Parathyroid adenoma (tissue), 2 donors: Measurements from ENCODE around the gene PRICKLE2.

Experiments
- H2AFZ ChIP-seq: fragments of 300-600 bp; sonication (generic); one replicate; pipeline ENCODE4 v1.7.0; 2017; ENCODE audit warnings: antibody characterized with exemption, mild to moderate bottlenecking
- H3K27ac ChIP-seq: fragments of 300-600 bp; sonication (generic); one replicate; pipeline ENCODE4 v1.7.0; 2017
- H3K27me3 ChIP-seq: fragments of 300-600 bp; sonication (generic); one replicate; pipeline ENCODE4 v1.7.0; 2017; ENCODE audit warnings: low read length; ENCODE audit not compliant: control insufficient read depth, insufficient read depth
- H3K36me3 ChIP-seq: fragments of 300-600 bp; sonication (generic); one replicate; pipeline ENCODE4 v1.7.0; 2017; ENCODE audit warnings: low read length; ENCODE audit not compliant: control insufficient read depth, insufficient read depth
- H3K4me1 ChIP-seq: fragments of 300-600 bp; sonication (generic); one replicate; pipeline ENCODE4 v1.7.0; 2017; ENCODE audit warnings: control low read depth
- H3K4me2 ChIP-seq: fragments of 300-600 bp; sonication (generic); one replicate; pipeline ENCODE4 v1.7.0; 2017; ENCODE audit warnings: low read length
- H3K4me3 ChIP-seq: fragments of 300-600 bp; sonication (generic); one replicate; pipeline ENCODE4 v1.7.0; 2017; ENCODE audit warnings: low read depth, low read length
- H3K79me2 ChIP-seq: fragments of 300-600 bp; sonication (generic); one replicate; pipeline ENCODE4 v1.7.0; 2017; ENCODE audit warnings: control low read depth
- H3K9ac ChIP-seq: fragments of 300-600 bp; sonication (generic); one replicate; pipeline ENCODE4 v1.7.0; 2017; ENCODE audit warnings: mild to moderate bottlenecking
- H3K9me3 ChIP-seq: fragments of 300-600 bp; sonication (generic); one replicate; pipeline ENCODE4 v1.7.0; 2017; ENCODE audit warnings: low read length; ENCODE audit not compliant: control insufficient read depth
- CTCF ChIP-seq: fragments of 300-600 bp; sonication (generic); IDR thresholded peaks from one replicate; pipeline ENCODE4 v1.7.0; 2017; ENCODE audit warnings: antibody characterized with exemption, mild to moderate bottlenecking
- donor health status: primary hyperparathyroidism.

The PRICKLE2 gene

GRCh38 chr3:64149886-64150285 lies 75.4 kb downstream of the PRICKLE2 start:
- H3K27me3 ChIP-seq = no peaks in the 10 kb centered on the region
- H3K36me3 ChIP-seq = no peaks in the 10 kb centered on the region
- no peak overlapping the region for H3K27ac ChIP-seq
- no peak overlapping the region for H3K4me3 ChIP-seq
- no peak overlapping the region for H3K4me2 ChIP-seq
- H3K79me2 ChIP-seq = no peaks in the 10 kb centered on the region
- TF ChIP-seq CTCF = no peak
- H3K4me1 ChIP-seq = no peaks in the 10 kb centered on the region
- no peak overlapping the region for H2AFZ ChIP-seq
- no peaks in the 10 kb centered on the region for H3K9me3 ChIP-seq
- no peak overlapping the region for H3K9ac ChIP-seq

- Histone ChIP-seq H2AFZ (no peak overlapping the region), H3K4me1 (no peaks in the 10 kb centered on the region), H3K9me3 (no peaks in the 10 kb centered on the region), H3K9ac (no peak overlapping the region), H3K79me2 (no peaks in the 10 kb centered on the region), H3K4me2 (no peak overlapping the region), H3K27ac (no peak overlapping the region), H3K4me3 (no peak overlapping the region), H3K27me3 (no peaks in the 10 kb centered on the region), H3K36me3 (no peaks in the 10 kb centered on the region)
- TF ChIP-seq CTCF = no peak
These were observed 76.2 kb downstream of the PRICKLE2 start for GRCh38 chr3:64148955-64149653.

- Histone ChIP-seq H3K79me2 (no peaks in the 10 kb centered on the region), H2AFZ (no peak overlapping the region), H3K27ac (no peak overlapping the region), H3K27me3 (no peaks in the 10 kb centered on the region), H3K36me3 (no peaks in the 10 kb centered on the region), H3K4me3 (no peak overlapping the region), H3K9me3 (no peaks in the 10 kb centered on the region), H3K4me2 (no peak overlapping the region), H3K4me1 (no peaks in the 10 kb centered on the region), H3K9ac (no peak overlapping the region)
- TF ChIP-seq CTCF = no peak
These were observed 78.1 kb downstream of the PRICKLE2 start for GRCh38 chr3:64147211-64147610.

GRCh38 chr3:64145438-64145837 lies 79.8 kb downstream of the PRICKLE2 start:
- Histone ChIP-seq H3K4me1 (no peaks in the 10 kb centered on the region), H3K36me3 (no peaks in the 10 kb centered on the region), H3K4me3 (no peak overlapping the region), H3K27me3 (no peaks in the 10 kb centered on the region), H3K4me2 (no peak overlapping the region), H2AFZ (no peak overlapping the region), H3K9ac (no peak overlapping the region), H3K27ac (no peak overlapping the region), H3K79me2 (no peaks in the 10 kb centered on the region), H3K9me3 (no peaks in the 10 kb centered on the region)
- TF ChIP-seq CTCF = no peak

GRCh38 chr3:64144241-64144900 lies 80.9 kb downstream of the PRICKLE2 start:
- Histone ChIP-seq H3K4me1 (no peaks in the 10 kb centered on the region), H3K27ac (no peak overlapping the region), H3K27me3 (no peaks in the 10 kb centered on the region), H3K9me3 (no peaks in the 10 kb centered on the region), H3K4me3 (no peak overlapping the region), H3K79me2 (no peaks in the 10 kb centered on the region), H3K4me2 (no peak overlapping the region), H3K9ac (no peak overlapping the region), H2AFZ (no peak overlapping the region), H3K36me3 (no peaks in the 10 kb centered on the region)
- TF ChIP-seq CTCF = no peak
